ENCODE measurements around the gene OAT. TPM values are rescaled to one million over a fixed set of nuclear protein-coding genes. Genes with fewer than 3 reads are reported as not detected.

Gene OAT
- total RNA-seq (2014; rRNA removed; shearing (Covaris generic)), result 133 and 141 TPM in 2 replicates

GRCh38 chr10:124418726-124419501 lies at the start of gene OAT:
OAT (minus strand) TSS chr10:124418923; CDS start chr10:124412171, 6,752 bp downstream.
- peak; percentile 86 for DNase-seq (ENCODE audit: low spot score)

GRCh38 chr10:124467165-124467564 lies 48.4 kb upstream of the OAT start:
- DNase-seq (ENCODE audit: low spot score), result no peak

- no peak for DNase-seq (ENCODE audit: low spot score)
Observed at GRCh38 chr10:124465777-124466488, 47.2 kb upstream of the OAT start.

- no peak for DNase-seq (ENCODE audit: low spot score)
Observed at GRCh38 chr10:124465003-124465776, 46.5 kb upstream of the OAT start.

- no peak for DNase-seq (ENCODE audit: low spot score)
Observed at GRCh38 chr10:124464028-124464965, 45.6 kb upstream of the OAT start.

GRCh38 chr10:124462348-124462695 lies 43.6 kb upstream of the OAT start:
- no peak for DNase-seq (ENCODE audit: low spot score)

GRCh38 chr10:124461642-124462347 lies 43.1 kb upstream of the OAT start, which contains the start of gene LHPP:
LHPP (plus strand) TSS chr10:124461823; CDS start chr10:124461863, 40 bp downstream.
- DNase-seq (ENCODE audit: low spot score), result peak; percentile 29

- no peak for DNase-seq (ENCODE audit: low spot score)
Observed at GRCh38 chr10:124460144-124460543, 41.4 kb upstream of the OAT start.

- no peak for DNase-seq (ENCODE audit: low spot score)
Observed at GRCh38 chr10:124459395-124459794, 40.7 kb upstream of the OAT start.

GRCh38 chr10:124458889-124459288 lies 40.2 kb upstream of the OAT start:
- DNase-seq (ENCODE audit: low spot score), result no peak

- no peak for DNase-seq (ENCODE audit: low spot score)
Observed at GRCh38 chr10:124458473-124458872, 39.8 kb upstream of the OAT start.

GRCh38 chr10:124455441-124455840 lies 36.7 kb upstream of the OAT start:
- no peak for DNase-seq (ENCODE audit: low spot score)

GRCh38 chr10:124453960-124454610 lies 35.4 kb upstream of the OAT start:
- no peak for DNase-seq (ENCODE audit: low spot score)

- no peak for DNase-seq (ENCODE audit: low spot score)
Observed at GRCh38 chr10:124451276-124451675, 32.6 kb upstream of the OAT start.

GRCh38 chr10:124450783-124451057 lies 32.0 kb upstream of the OAT start:
- DNase-seq (ENCODE audit: low spot score), result no peak

GRCh38 chr10:124450012-124450782 lies 31.5 kb upstream of the OAT start, which contains the start of gene NKX1-2:
NKX1-2 (minus strand) TSS chr10:124450035; CDS start chr10:124449943, 92 bp downstream.
- DNase-seq (ENCODE audit: low spot score), result no peak

- DNase-seq (ENCODE audit: low spot score), result no peak
Observed at GRCh38 chr10:124449170-124450011, 30.7 kb upstream of the OAT start.

- no peak for DNase-seq (ENCODE audit: low spot score)
Observed at GRCh38 chr10:124448696-124449169, 30.0 kb upstream of the OAT start.
